Hematopoietic multipotent progenitor cell treated with erythropoietin and hydrocortisone succinate and interleukin-3 and kit ligand, for 8 days (in vitro differentiated cells): Measurements from ENCODE around the gene PLD1.

Experiments
- DNase-seq: peaks from one replicate; pipeline ENCODE4 v3.0.0-alpha.2; 2015

Gene PLD1

GRCh38 chr3:171813897-171814460, 3.7 kb upstream of the PLD1 start:
- peak; percentile 89 for DNase-seq

- no peak for DNase-seq
Measured at GRCh38 chr3:171813278-171813896, 3.1 kb upstream of the PLD1 start.

GRCh38 chr3:171812811-171813210, 2.5 kb upstream of the PLD1 start:
- DNase-seq = no peak

- DNase-seq = no peak
Measured at GRCh38 chr3:171811913-171812335, 1.6 kb upstream of the PLD1 start.

GRCh38 chr3:171811295-171811912, 1.1 kb upstream of the PLD1 start:
- peak; percentile 80 for DNase-seq

GRCh38 chr3:171810629-171811294, 479 bp upstream of the PLD1 start:
- DNase-seq = no peak

GRCh38 chr3:171809611-171809860, 747 bp downstream of the PLD1 start:
- DNase-seq = no peak

GRCh38 chr3:171807806-171808205, 2.5 kb downstream of the PLD1 start:
- no peak for DNase-seq

- no peak for DNase-seq
Measured at GRCh38 chr3:171807129-171807675, 3.1 kb downstream of the PLD1 start.

GRCh38 chr3:171806200-171807128, 3.8 kb downstream of the PLD1 start:
- peak; percentile 59 for DNase-seq

- no peak for DNase-seq
Measured at GRCh38 chr3:171805687-171806086, 4.6 kb downstream of the PLD1 start.

GRCh38 chr3:171804618-171805389, 5.5 kb downstream of the PLD1 start:
- DNase-seq = peak; percentile 22

- no peak for DNase-seq
Measured at GRCh38 chr3:171803044-171803443, 7.2 kb downstream of the PLD1 start.

GRCh38 chr3:171802590-171802956, 7.7 kb downstream of the PLD1 start:
- no peak for DNase-seq

- no peak for DNase-seq
Measured at GRCh38 chr3:171801738-171802589, 8.3 kb downstream of the PLD1 start.

GRCh38 chr3:171799501-171799900, 10.8 kb downstream of the PLD1 start:
- no peak for DNase-seq

GRCh38 chr3:171797873-171798272, 12.4 kb downstream of the PLD1 start:
- DNase-seq = no peak

GRCh38 chr3:171797265-171797679, 13.0 kb downstream of the PLD1 start:
- no peak for DNase-seq

GRCh38 chr3:171796625-171797264, 13.5 kb downstream of the PLD1 start:
- DNase-seq = no peak

GRCh38 chr3:171792531-171792930, 17.8 kb downstream of the PLD1 start:
- no peak for DNase-seq

GRCh38 chr3:171791692-171792076, 18.6 kb downstream of the PLD1 start:
- no peak for DNase-seq
